ENCODE data around the gene NEDD4. TPM values are rescaled to one million over a fixed set of nuclear protein-coding genes. Genes with fewer than 3 reads are reported as not detected.

The NEDD4 gene
- total and polyA plus RNA-seq, 3 experiments from 2014 or later: 3.3 to 9.7 (median 8.2) TPM

GRCh38 chr15:55897560-55898336 lies 95.7 kb downstream of the NEDD4 start:
- H3K27ac Mint-ChIP-seq: no peak overlapping the region

GRCh38 chr15:55894399-55894965 lies 98.9 kb downstream of the NEDD4 start:
- no peaks in the 10 kb centered on the region for H3K4me1 ChIP-seq (ENCODE audit: insufficient read depth, low read length)
- Mint-ChIP-seq H3K27ac (peak overlapping the region in 1 of 8 donors; percentile 47), H3K27me3 (no peaks in the 10 kb centered on the region), H3K4me1 (peaks cover 4 to 15% (median 11%) of the 10 kb centered on the region in 3 donors), H3K9me3 (no peaks in the 10 kb centered on the region), H3K36me3 (no peaks in the 10 kb centered on the region), H3K4me3 (no peak overlapping the region)
- ChIA-PET CTCF (no interaction called here), POLR2A (no interaction called here)
- no peak overlapping the region for H3K4me3 ChIP-seq (ENCODE audit: low read length)
- H3K9me3 ChIP-seq (ENCODE audit: low read length): no peaks in the 10 kb centered on the region
- no peak overlapping the region for H3K27ac ChIP-seq (ENCODE audit: low read depth, low read length)
- no peak for DNase-seq
- no peaks in the 10 kb centered on the region for H3K27me3 ChIP-seq (ENCODE audit: insufficient read depth, low read length, poor library complexity, severe bottlenecking)
- no peaks in the 10 kb centered on the region for H3K36me3 ChIP-seq (ENCODE audit: insufficient read depth, low read length)

More at GRCh38 chr15:55897560-55898336, 95.7 kb downstream of the NEDD4 start:
- CTCF ChIA-PET: no interaction called here
- no peak overlapping the region for H3K4me3 Mint-ChIP-seq
- H3K9me3 Mint-ChIP-seq: no peaks in the 10 kb centered on the region
- no peaks in the 10 kb centered on the region for H3K27me3 Mint-ChIP-seq
- POLR2A ChIA-PET: no interaction called here
- H3K4me1 ChIP-seq (ENCODE audit: insufficient read depth, low read length): no peaks in the 10 kb centered on the region
- peaks cover 4 to 15% (median 11%) of the 10 kb centered on the region in 3 donors for H3K4me1 Mint-ChIP-seq
- H3K36me3 ChIP-seq (ENCODE audit: insufficient read depth, low read length): no peaks in the 10 kb centered on the region
- DNase-seq: no peak
- no peaks in the 10 kb centered on the region for H3K9me3 ChIP-seq (ENCODE audit: low read length)
- peaks cover 0 to 2% (median 0%) of the 10 kb centered on the region in 3 donors for H3K36me3 Mint-ChIP-seq
- no peak overlapping the region for H3K4me3 ChIP-seq (ENCODE audit: low read length)
- H3K27ac ChIP-seq (ENCODE audit: low read depth, low read length): no peak overlapping the region
- no peaks in the 10 kb centered on the region for H3K27me3 ChIP-seq (ENCODE audit: insufficient read depth, low read length, poor library complexity, severe bottlenecking)

- H3K27ac Mint-ChIP-seq: peak overlapping the region in 1 of 8 donors; percentile 47
- H3K27ac ChIP-seq (ENCODE audit: low read depth, low read length): no peak overlapping the region
- no peaks in the 10 kb centered on the region for H3K9me3 ChIP-seq (ENCODE audit: low read length)
- no peaks in the 10 kb centered on the region for H3K36me3 ChIP-seq (ENCODE audit: insufficient read depth, low read length)
- DNase-seq: no peak
- no peak overlapping the region for H3K4me3 ChIP-seq (ENCODE audit: low read length)
- peaks cover 0 to 4% (median 0%) of the 10 kb centered on the region in 5 donors for H3K9me3 Mint-ChIP-seq
- POLR2A ChIA-PET: no interaction called here
- peaks cover 0 to 4% (median 0%) of the 10 kb centered on the region in 3 donors for H3K36me3 Mint-ChIP-seq
- no peaks in the 10 kb centered on the region for H3K27me3 ChIP-seq (ENCODE audit: insufficient read depth, low read length, poor library complexity, severe bottlenecking)
- CTCF ChIA-PET: no interaction called here
- no peaks in the 10 kb centered on the region for H3K4me1 ChIP-seq (ENCODE audit: insufficient read depth, low read length)
- no peaks in the 10 kb centered on the region for H3K27me3 Mint-ChIP-seq
- peaks cover 4 to 15% (median 11%) of the 10 kb centered on the region in 3 donors for H3K4me1 Mint-ChIP-seq
- no peak overlapping the region for H3K4me3 Mint-ChIP-seq
Observed at GRCh38 chr15:55893852-55894251, 99.6 kb downstream of the NEDD4 start.

DNA sequence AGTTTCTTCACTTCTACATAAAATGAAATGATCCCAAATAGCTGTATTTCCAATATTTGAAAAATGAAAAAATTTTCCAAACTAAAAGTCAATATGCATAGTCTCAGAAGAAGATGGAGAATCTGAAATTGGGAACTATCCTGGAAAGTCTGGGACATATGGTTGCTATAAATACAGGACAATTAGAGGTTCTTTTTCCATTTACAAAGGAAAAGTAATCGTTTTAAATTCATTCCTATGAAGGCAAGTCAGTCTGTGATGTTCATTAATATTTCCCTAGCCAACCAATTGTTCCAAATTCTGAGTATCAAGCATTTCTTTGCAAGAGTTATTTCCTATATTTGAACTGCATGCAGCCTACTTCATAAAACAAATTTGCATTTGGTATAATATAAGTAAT lies 102.2 kb downstream of the NEDD4 start:
- CTCF ChIA-PET: no interaction called here
- POLR2A ChIA-PET: no interaction called here

GRCh38 chr15:55884223-55884622 lies 109.2 kb downstream of the NEDD4 start:
- Histone ChIP-seq H3K36me3 (ENCODE audit: insufficient read depth, low read length) (no peaks in the 10 kb centered on the region), H3K9me3 (ENCODE audit: low read length) (no peaks in the 10 kb centered on the region), H3K4me3 (ENCODE audit: low read length) (no peak overlapping the region), H3K27ac (ENCODE audit: low read depth, low read length) (no peak overlapping the region), H3K27me3 (ENCODE audit: insufficient read depth, low read length, poor library complexity, severe bottlenecking) (no peaks in the 10 kb centered on the region), H3K4me1 (ENCODE audit: insufficient read depth, low read length) (no peaks in the 10 kb centered on the region)
- Mint-ChIP-seq H3K27me3 (peaks cover 0 to 1% of the 10 kb centered on the region in 2 donors), H3K27ac (no peak overlapping the region), H3K4me3 (no peak overlapping the region), H3K9me3 (peaks cover 17 to 32% (median 25%) of the 10 kb centered on the region in 5 donors), H3K36me3 (peaks cover 0 to 39% (median 1%) of the 10 kb centered on the region in 3 donors), H3K4me1 (no peaks in the 10 kb centered on the region)
- CTCF ChIA-PET: no interaction called here
- POLR2A ChIA-PET: no interaction called here
- no peak for DNase-seq

More for the DNA sequence above, 102.2 kb downstream of the NEDD4 start:
- peaks cover 4 to 15% (median 11%) of the 10 kb centered on the region in 3 donors for H3K4me1 Mint-ChIP-seq
- Histone ChIP-seq H3K36me3 (ENCODE audit: insufficient read depth, low read length) (no peaks in the 10 kb centered on the region), H3K4me3 (ENCODE audit: low read length) (no peak overlapping the region), H3K4me1 (ENCODE audit: insufficient read depth, low read length) (no peaks in the 10 kb centered on the region), H3K9me3 (ENCODE audit: low read length) (no peaks in the 10 kb centered on the region), H3K27me3 (ENCODE audit: insufficient read depth, low read length, poor library complexity, severe bottlenecking) (no peaks in the 10 kb centered on the region), H3K27ac (ENCODE audit: low read depth, low read length) (no peak overlapping the region)
- peaks cover 17 to 22% (median 19%) of the 10 kb centered on the region in 5 donors for H3K9me3 Mint-ChIP-seq
- H3K27me3 Mint-ChIP-seq: no peaks in the 10 kb centered on the region
- no peak overlapping the region for H3K4me3 Mint-ChIP-seq
- H3K36me3 Mint-ChIP-seq: peaks cover 0 to 24% (median 0%) of the 10 kb centered on the region in 3 donors
- DNase-seq: no peak
- no peak overlapping the region for H3K27ac Mint-ChIP-seq

GRCh38 chr15:55879181-55879580 lies 114.2 kb downstream of the NEDD4 start:
- Mint-ChIP-seq H3K27ac (no peak overlapping the region), H3K9me3 (no peaks in the 10 kb centered on the region), H3K4me1 (no peaks in the 10 kb centered on the region), H3K27me3 (peaks cover 0 to 3% of the 10 kb centered on the region in 2 donors), H3K4me3 (no peak overlapping the region), H3K36me3 (peaks cover 0 to 1% (median 0%) of the 10 kb centered on the region in 3 donors)
- no peak overlapping the region for H3K27ac ChIP-seq (ENCODE audit: low read depth, low read length)
- no peaks in the 10 kb centered on the region for H3K4me1 ChIP-seq (ENCODE audit: insufficient read depth, low read length)
- DNase-seq: no peak
- H3K9me3 ChIP-seq (ENCODE audit: low read length): no peaks in the 10 kb centered on the region
- CTCF ChIA-PET: no interaction called here
- H3K4me3 ChIP-seq (ENCODE audit: low read length): no peak overlapping the region
- POLR2A ChIA-PET: no interaction called here
- no peaks in the 10 kb centered on the region for H3K27me3 ChIP-seq (ENCODE audit: insufficient read depth, low read length, poor library complexity, severe bottlenecking)
- no peaks in the 10 kb centered on the region for H3K36me3 ChIP-seq (ENCODE audit: insufficient read depth, low read length)

- Mint-ChIP-seq H3K4me3 (no peak overlapping the region), H3K36me3 (peaks cover 0 to 4% (median 0%) of the 10 kb centered on the region in 3 donors), H3K27me3 (peaks cover 0 to 3% of the 10 kb centered on the region in 2 donors), H3K9me3 (no peaks in the 10 kb centered on the region), H3K4me1 (peaks cover 0 to 6% (median 0%) of the 10 kb centered on the region in 3 donors), H3K27ac (no peak overlapping the region)
- ChIA-PET CTCF (no interaction called here), POLR2A (no interaction called here)
- no peaks in the 10 kb centered on the region for H3K27me3 ChIP-seq (ENCODE audit: insufficient read depth, low read length, poor library complexity, severe bottlenecking)
- no peaks in the 10 kb centered on the region for H3K9me3 ChIP-seq (ENCODE audit: low read length)
- no peak overlapping the region for H3K4me3 ChIP-seq (ENCODE audit: low read length)
- H3K36me3 ChIP-seq (ENCODE audit: insufficient read depth, low read length): no peaks in the 10 kb centered on the region
- H3K27ac ChIP-seq (ENCODE audit: low read depth, low read length): no peak overlapping the region
- H3K4me1 ChIP-seq (ENCODE audit: insufficient read depth, low read length): no peaks in the 10 kb centered on the region
- no peak for DNase-seq
Observed at GRCh38 chr15:55873024-55873720, 120.2 kb downstream of the NEDD4 start.

GRCh38 chr15:55872471-55872870 lies 120.9 kb downstream of the NEDD4 start:
- Mint-ChIP-seq H3K9me3 (no peaks in the 10 kb centered on the region), H3K4me1 (peaks cover 0 to 6% (median 0%) of the 10 kb centered on the region in 3 donors), H3K4me3 (no peak overlapping the region), H3K27me3 (peaks cover 0 to 3% of the 10 kb centered on the region in 2 donors), H3K36me3 (peaks cover 0 to 4% (median 0%) of the 10 kb centered on the region in 3 donors), H3K27ac (no peak overlapping the region)
- ChIA-PET POLR2A (no interaction called here), CTCF (no interaction called here)
- Histone ChIP-seq H3K4me1 (ENCODE audit: insufficient read depth, low read length) (no peaks in the 10 kb centered on the region), H3K36me3 (ENCODE audit: insufficient read depth, low read length) (no peaks in the 10 kb centered on the region), H3K27ac (ENCODE audit: low read depth, low read length) (no peak overlapping the region), H3K27me3 (ENCODE audit: insufficient read depth, low read length, poor library complexity, severe bottlenecking) (no peaks in the 10 kb centered on the region), H3K9me3 (ENCODE audit: low read length) (no peaks in the 10 kb centered on the region), H3K4me3 (ENCODE audit: low read length) (no peak overlapping the region)
- no peak for DNase-seq

All from CD8-positive, alpha-beta memory T cell (primary cell).